Glutamatergic neuron (in vitro differentiated cells): ENCODE results near the gene EZH2. TPM values are rescaled to one million over a fixed set of nuclear protein-coding genes. Genes with fewer than 3 reads are reported as not detected.
A peak's percentile ranks its signal among the peaks of the same experiment; 100 is the strongest.

ENCODE experiments used
- DNase-seq: peaks from one replicate; pipeline ENCODE4 v3.0.0; 2022
- H3K27ac Mint-ChIP-seq: one replicate; pipeline ENCODE4 v1.8.0; 2020; ENCODE audit warnings: mild to moderate bottlenecking, mixed read lengths, inconsistent platforms; ENCODE audit not compliant: unreplicated experiment
- H3K27me3 Mint-ChIP-seq: one replicate; pipeline ENCODE4 v1.8.0; 2020; ENCODE audit warnings: mild to moderate bottlenecking, moderate library complexity, mixed read lengths, inconsistent platforms; ENCODE audit not compliant: unreplicated experiment
- H3K36me3 Mint-ChIP-seq: one replicate; pipeline ENCODE4 v1.8.0; 2020; ENCODE audit warnings: mild to moderate bottlenecking, mixed read lengths, inconsistent platforms; ENCODE audit not compliant: unreplicated experiment
- H3K4me1 Mint-ChIP-seq: one replicate; pipeline ENCODE4 v1.8.0; 2020; ENCODE audit warnings: mild to moderate bottlenecking, low read depth, mixed read lengths, inconsistent platforms; ENCODE audit not compliant: unreplicated experiment
- H3K4me3 Mint-ChIP-seq: one replicate; pipeline ENCODE4 v1.8.0; 2020; ENCODE audit warnings: mild to moderate bottlenecking, mixed read lengths, inconsistent platforms; ENCODE audit not compliant: unreplicated experiment
- H3K9me3 Mint-ChIP-seq: one replicate; pipeline ENCODE4 v1.8.0; 2020; ENCODE audit warnings: mild to moderate bottlenecking, moderate library complexity, mixed read lengths, inconsistent platforms; ENCODE audit not compliant: unreplicated experiment
- CTCF ChIP-seq: fragments of 200-600 bp; sonication (generic); IDR thresholded peaks from one replicate; pipeline ENCODE4 v1.5.0; 2021; ENCODE audit not compliant: partially characterized antibody, unreplicated experiment
- total RNA-seq: library from RNA; stranded (reverse); fragmentation: NEBNext Ultra II Directional; extraction: Animal tissue kit (Norgen Biotek cat#: 25700); gene quantifications from one replicate; pipeline ENCODE4 v1.2.1, GENCODE V29; 2021; ENCODE audit not compliant: unreplicated experiment

EZH2 gene
- total RNA-seq, 1 donor from 2014 or later: 314 TPM

DNA sequence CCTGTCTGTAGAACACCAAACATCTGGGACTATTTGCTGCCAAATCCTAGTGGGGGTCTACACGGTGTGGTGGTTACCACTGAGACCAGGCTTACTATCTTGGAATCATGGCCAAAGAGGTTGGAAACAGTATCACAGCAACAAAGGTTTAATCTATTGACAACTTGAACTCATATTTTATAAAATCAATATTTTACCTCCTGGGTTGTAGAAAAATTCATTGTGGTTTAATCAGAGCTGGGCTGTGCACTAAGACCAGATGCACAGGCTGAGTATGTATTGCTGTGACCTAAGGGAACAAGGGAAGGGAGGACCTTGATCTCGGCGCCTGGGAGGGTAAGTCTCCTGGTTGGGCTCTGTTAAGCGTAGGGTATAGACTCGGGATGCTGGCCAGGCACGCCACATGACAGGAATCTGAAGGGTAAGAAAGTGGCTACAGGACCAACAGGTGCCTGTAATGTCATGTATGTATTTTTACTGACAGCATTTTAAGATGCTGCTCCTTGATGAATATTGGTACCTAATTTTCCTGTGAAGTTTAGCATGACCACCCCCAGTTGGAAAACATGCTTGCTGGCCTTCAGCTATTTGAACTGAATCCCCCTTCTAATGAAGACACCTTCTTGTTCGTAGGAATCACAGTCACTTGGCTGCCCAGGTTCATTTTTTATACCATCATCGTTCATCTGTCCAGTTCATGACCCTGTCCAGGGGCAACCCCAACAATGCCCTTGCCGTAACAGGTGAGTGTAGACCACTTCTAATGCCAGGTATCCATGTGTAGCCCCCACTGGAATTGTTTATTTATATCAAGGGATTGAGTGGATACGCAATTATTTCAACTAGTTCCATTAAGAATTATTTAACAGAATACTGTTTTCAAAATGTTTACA lies 79.5 kb downstream of the EZH2 start:
- Mint-ChIP-seq H3K27ac (peak overlapping the region; percentile 79), H3K4me1 (peaks cover 25% of the 10 kb centered on the region), H3K4me3 (no peak overlapping the region), H3K36me3 (no peaks in the 10 kb centered on the region), H3K27me3 (peaks cover 26% of the 10 kb centered on the region), H3K9me3 (peaks cover 30% of the 10 kb centered on the region)
- no peak for DNase-seq
- no peak for TF ChIP-seq CTCF

GRCh38 chr7:148803094-148803493 lies 81.0 kb downstream of the EZH2 start:
- H3K4me3 Mint-ChIP-seq: no peak overlapping the region
- H3K27ac Mint-ChIP-seq: peak overlapping the region; percentile 45
- no peak for DNase-seq
- H3K27me3 Mint-ChIP-seq: peaks cover 23% of the 10 kb centered on the region
- TF ChIP-seq CTCF: no peak
- H3K36me3 Mint-ChIP-seq: peaks cover 11% of the 10 kb centered on the region
- peaks cover 15% of the 10 kb centered on the region for H3K4me1 Mint-ChIP-seq
- peaks cover 29% of the 10 kb centered on the region for H3K9me3 Mint-ChIP-seq

DNA sequence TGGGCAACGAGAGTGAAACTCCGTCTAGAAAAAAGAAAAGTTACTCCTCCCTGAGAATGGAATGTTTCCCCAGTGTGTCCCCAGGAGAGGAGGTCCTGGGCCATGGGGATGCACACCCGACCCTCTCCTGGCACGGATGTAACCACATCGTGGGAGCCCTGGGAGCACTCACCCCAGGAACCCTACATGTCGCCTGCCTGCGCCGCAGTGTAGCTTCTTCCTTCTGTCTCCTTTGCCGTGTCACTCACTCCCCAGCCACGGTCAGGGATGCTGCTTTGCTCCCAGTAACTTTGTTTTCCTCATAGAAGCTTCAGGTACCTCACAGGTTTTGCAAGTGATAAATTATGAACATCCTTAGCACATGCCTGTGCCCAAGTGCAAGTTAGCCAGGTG lies 82.0 kb downstream of the EZH2 start:
- peaks cover 11% of the 10 kb centered on the region for H3K36me3 Mint-ChIP-seq

DNA sequence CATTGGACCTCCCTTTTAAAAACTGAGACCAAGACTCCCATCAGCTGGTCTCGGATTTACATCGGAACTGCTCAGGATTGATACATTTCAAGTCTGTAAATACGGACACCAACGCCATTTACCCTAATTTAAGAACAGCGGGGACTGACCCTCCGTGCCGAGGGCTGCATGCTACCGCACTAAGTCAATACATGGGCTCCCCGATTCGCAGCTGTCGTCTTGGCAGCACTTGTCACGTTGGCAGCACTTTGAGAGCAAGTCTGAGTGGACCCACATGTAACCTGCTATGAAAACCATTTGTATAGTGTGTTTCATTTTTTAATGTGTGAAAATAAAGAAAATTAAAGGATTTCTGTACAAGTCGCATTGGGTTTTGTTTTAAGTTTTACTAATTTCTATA lies 83.4 kb downstream of the EZH2 start:
- peaks cover 6% of the 10 kb centered on the region for H3K27me3 Mint-ChIP-seq
- H3K36me3 Mint-ChIP-seq: peaks cover 15% of the 10 kb centered on the region
- H3K4me1 Mint-ChIP-seq: peaks cover 9% of the 10 kb centered on the region
- H3K27ac Mint-ChIP-seq: no peak overlapping the region
- DNase-seq: no peak
- TF ChIP-seq CTCF: no peak
- H3K9me3 Mint-ChIP-seq: peaks cover 20% of the 10 kb centered on the region
- no peak overlapping the region for H3K4me3 Mint-ChIP-seq

More for the DNA sequence above, 82.0 kb downstream of the EZH2 start:
- H3K27me3 Mint-ChIP-seq: peaks cover 18% of the 10 kb centered on the region
- no peak for DNase-seq
- no peak overlapping the region for H3K4me3 Mint-ChIP-seq
- H3K4me1 Mint-ChIP-seq: peaks cover 6% of the 10 kb centered on the region
- H3K9me3 Mint-ChIP-seq: peaks cover 22% of the 10 kb centered on the region
- no peak for TF ChIP-seq CTCF
- no peak overlapping the region for H3K27ac Mint-ChIP-seq

DNA sequence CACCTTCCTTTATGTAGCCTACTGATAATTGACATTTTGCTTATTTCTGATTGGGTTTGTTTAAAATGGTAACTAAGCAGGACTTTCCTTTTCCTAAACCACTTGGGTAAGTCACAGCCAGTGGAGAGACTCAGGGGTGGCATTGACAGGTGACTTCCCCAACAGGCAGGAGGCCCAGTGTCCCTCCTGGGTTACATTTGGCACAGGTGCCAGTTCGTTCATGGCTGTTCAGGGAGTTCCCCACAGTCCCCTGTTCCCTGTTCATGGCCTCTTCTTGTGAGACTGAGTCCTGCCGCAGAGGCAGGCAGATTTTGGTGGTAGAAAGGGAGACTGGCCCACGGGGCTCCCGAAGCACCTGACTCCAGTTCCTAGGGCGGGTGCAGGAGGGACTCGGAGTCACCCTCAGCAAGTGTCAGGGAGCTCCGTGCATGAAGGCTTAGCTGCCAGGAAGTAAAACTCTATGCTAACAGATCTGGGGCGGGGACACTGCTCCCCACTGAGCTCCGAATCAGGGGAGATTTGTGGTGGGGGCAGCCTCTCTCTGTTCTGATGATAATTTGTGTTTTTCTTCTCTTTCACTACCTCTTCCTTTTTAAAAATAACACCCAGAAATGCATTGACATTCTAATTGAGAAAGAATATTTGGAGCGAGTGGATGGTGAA lies 84.1 kb downstream of the EZH2 start:
- peak overlapping the region; percentile 2 for H3K27ac Mint-ChIP-seq
- DNase-seq: no peak
- H3K4me3 Mint-ChIP-seq: no peak overlapping the region

More for the DNA sequence above, 84.1 kb downstream of the EZH2 start:
- H3K9me3 Mint-ChIP-seq: peaks cover 18% of the 10 kb centered on the region
- H3K27me3 Mint-ChIP-seq: peaks cover 6% of the 10 kb centered on the region
- H3K36me3 Mint-ChIP-seq: peaks cover 15% of the 10 kb centered on the region
- peaks cover 9% of the 10 kb centered on the region for H3K4me1 Mint-ChIP-seq
- TF ChIP-seq CTCF: no peak
